Lung (tissue), 12 donors: Measurements from ENCODE around the gene CPEB4. TPM values are rescaled to one million over a fixed set of nuclear protein-coding genes. Genes with fewer than 3 reads are reported as not detected.

ENCODE experiments used
- ATAC-seq: fragments of 200-7000 bp; cut with Tn5 transposase; one replicate; pipeline ENCODE4 v1.9.1; 2020; ENCODE audit warnings: moderate number of reproducible peaks; ENCODE audit not compliant: insufficient read depth, low FRiP score
- DNase-seq, 3 donors: peaks; one replicate each; pipeline ENCODE4 v3.0.0-alpha.2; 2013 to 2017
- H3K27ac ChIP-seq, 2 donors: one replicate each; pipeline ENCODE4 v1.5.1; 2013; ENCODE audit warnings: mild to moderate bottlenecking in 2 of 2, moderate library complexity in 2 of 2, control low read depth in 1 of 2, inconsistent platforms in 1 of 2, low read depth in 1 of 2, low read length in 1 of 2
- H3K27me3 ChIP-seq, 3 donors: one replicate each; pipeline ENCODE4 v1.5.1; 2013; ENCODE audit warnings: low read length in 2 of 3; ENCODE audit not compliant: control insufficient read depth in 3 of 3, insufficient read depth in 3 of 3
- H3K36me3 ChIP-seq, 4 donors: one replicate each; pipeline ENCODE4 v1.5.1; 2013; ENCODE audit warnings: low read length in 4 of 4, mild to moderate bottlenecking in 1 of 4, moderate library complexity in 1 of 4; ENCODE audit not compliant: control insufficient read depth in 4 of 4, insufficient read depth in 4 of 4
- H3K4me1 ChIP-seq, 5 donors: one replicate each; pipeline ENCODE4 v1.5.1; 2013; ENCODE audit warnings: low read length in 5 of 5, mild to moderate bottlenecking in 2 of 5, moderate library complexity in 1 of 5; ENCODE audit not compliant: control insufficient read depth in 5 of 5, insufficient read depth in 5 of 5
- H3K4me3 ChIP-seq: one replicate; pipeline ENCODE4 v1.5.1; 2013; ENCODE audit warnings: mild to moderate bottlenecking, control low read depth, moderate library complexity
- H3K9ac ChIP-seq, 2 donors: one replicate each; pipeline ENCODE4 v1.5.1; 2013; ENCODE audit warnings: low read length in 2 of 2, control low read depth in 1 of 2; ENCODE audit not compliant: insufficient read depth in 1 of 2
- H3K9me3 ChIP-seq, 4 donors: one replicate each; pipeline ENCODE4 v1.5.1; 2013; ENCODE audit warnings: low read length in 3 of 4, mild to moderate bottlenecking in 1 of 4, moderate library complexity in 1 of 4; ENCODE audit not compliant: control insufficient read depth in 4 of 4, insufficient read depth in 3 of 4
- WGBS, 2 donors: extraction: QIAGEN DNeasy Blood & Tissue Kit; methylation state at CpG; one replicate each; pipeline ENCODE4 v1.1.7; 2013; 5-methylcytosine and 5-hydroxymethylcytosine counted together
- polyA plus RNA-seq, 2 donors: library from polyadenylated mRNA; stranded (reverse); fragments of 200-250 nt; gene quantifications; one replicate each; pipeline ENCODE4 v1.2.1, GENCODE V29; 2013
- total RNA-seq, 2 donors: library from RNA; depleted of rRNA in 1 of 2; stranded (reverse); fragments of >200 nt in 1 of 2; gene quantifications; one replicate each; pipeline ENCODE4 v1.2.1, GENCODE V29; 2014 to 2021
- TF ChIP-seq, protein P1 (sequence below): IDR thresholded peaks from 2 replicates; pipeline ENCODE4 v1.5.1; 2012; ENCODE audit warnings: mild to moderate bottlenecking; ENCODE audit errors: control extremely low read depth, extremely low read depth
- donor health status: control.
- donor health status: control.
- donor health status: Bipolar disorder and iron deficiency.
- donor health status: healthy.
- donor health status: DM: yes; HTN: yes; CAD: no.

CPEB4 gene
- total and polyA plus RNA-seq, 4 donors, result 9.1 to 62.2 (median 39.1) TPM

DNA sequence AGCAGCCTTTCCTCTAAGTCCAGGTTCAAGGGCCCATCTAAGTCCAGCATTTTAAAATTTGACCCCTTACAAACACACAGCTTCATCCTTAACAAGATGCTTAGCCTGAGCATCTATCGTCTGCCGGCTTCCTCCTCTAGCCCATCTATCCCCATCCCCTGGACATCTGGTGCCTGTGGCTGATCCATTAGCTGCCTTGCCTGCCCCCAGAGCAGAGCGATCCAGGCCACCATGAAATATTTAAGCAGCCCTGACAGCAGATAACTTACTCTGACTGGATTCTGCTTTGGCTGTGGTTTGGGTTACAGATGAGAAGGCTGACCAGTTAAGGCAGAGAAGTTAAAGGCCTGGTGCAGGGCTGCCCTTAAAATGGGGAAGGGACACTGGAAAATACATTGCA, 30.9 kb upstream of the CPEB4 start:
- DNase-seq, result no peak
- Histone ChIP-seq H3K27me3 (no peaks in the 10 kb centered on the region), H3K4me3 (no peak overlapping the region), H3K9ac (no peak overlapping the region), H3K4me1 (peaks cover 2 to 25% (median 16%) of the 10 kb centered on the region in 5 donors), H3K36me3 (no peaks in the 10 kb centered on the region), H3K27ac (no peak overlapping the region), H3K9me3 (no peaks in the 10 kb centered on the region)
- 97 to 98% methylated on average over 3 of the region's 3 CpGs for WGBS, 2 donors
- ATAC-seq, result no peak
- TF ChIP-seq, protein P1, sequence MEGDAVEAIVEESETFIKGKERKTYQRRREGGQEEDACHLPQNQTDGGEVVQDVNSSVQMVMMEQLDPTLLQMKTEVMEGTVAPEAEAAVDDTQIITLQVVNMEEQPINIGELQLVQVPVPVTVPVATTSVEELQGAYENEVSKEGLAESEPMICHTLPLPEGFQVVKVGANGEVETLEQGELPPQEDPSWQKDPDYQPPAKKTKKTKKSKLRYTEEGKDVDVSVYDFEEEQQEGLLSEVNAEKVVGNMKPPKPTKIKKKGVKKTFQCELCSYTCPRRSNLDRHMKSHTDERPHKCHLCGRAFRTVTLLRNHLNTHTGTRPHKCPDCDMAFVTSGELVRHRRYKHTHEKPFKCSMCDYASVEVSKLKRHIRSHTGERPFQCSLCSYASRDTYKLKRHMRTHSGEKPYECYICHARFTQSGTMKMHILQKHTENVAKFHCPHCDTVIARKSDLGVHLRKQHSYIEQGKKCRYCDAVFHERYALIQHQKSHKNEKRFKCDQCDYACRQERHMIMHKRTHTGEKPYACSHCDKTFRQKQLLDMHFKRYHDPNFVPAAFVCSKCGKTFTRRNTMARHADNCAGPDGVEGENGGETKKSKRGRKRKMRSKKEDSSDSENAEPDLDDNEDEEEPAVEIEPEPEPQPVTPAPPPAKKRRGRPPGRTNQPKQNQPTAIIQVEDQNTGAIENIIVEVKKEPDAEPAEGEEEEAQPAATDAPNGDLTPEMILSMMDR, result no peak

DNA sequence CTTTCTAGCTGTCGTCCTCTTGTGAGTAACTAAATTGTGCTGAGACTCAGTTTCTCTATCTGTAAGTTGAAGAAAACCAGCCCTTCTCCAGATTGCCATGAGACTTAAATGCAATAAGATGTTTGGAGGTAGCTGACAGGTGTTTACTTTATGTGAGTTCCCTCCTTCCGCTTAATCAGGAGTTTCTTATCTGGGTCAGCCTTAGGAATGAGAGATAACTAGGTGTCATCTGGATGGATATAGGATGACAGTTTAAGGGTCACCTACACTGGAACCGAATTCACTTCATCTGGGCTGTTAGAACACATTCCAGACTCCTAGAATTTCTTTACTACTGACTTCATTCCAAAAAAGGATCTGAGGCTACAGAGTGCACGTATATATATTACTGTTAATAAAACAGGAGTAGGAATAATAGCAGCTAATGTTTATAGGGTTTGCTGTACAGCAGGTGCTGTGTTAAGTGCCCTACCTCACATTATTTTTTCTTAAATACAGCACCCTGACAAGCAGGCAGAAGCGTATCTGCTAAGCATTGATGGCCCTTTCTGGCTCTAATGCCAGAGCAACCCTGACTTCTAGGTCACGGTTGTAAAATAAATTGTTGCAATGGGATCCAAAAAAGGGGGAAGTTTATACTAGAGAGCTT, 30.0 kb upstream of the CPEB4 start:
- Histone ChIP-seq H3K9me3 (no peaks in the 10 kb centered on the region), H3K27ac (no peak overlapping the region), H3K4me3 (no peak overlapping the region), H3K9ac (no peak overlapping the region), H3K36me3 (no peaks in the 10 kb centered on the region), H3K4me1 (peaks cover 2 to 25% (median 14%) of the 10 kb centered on the region in 5 donors), H3K27me3 (no peaks in the 10 kb centered on the region)
- whole genome bisulfite sequencing, 2 donors, result 63 to 71% methylated on average over 6 of the region's 6 CpGs
- ATAC-seq, result no peak
- TF ChIP-seq, protein P1, result no peak
- no peak for DNase-seq

DNA sequence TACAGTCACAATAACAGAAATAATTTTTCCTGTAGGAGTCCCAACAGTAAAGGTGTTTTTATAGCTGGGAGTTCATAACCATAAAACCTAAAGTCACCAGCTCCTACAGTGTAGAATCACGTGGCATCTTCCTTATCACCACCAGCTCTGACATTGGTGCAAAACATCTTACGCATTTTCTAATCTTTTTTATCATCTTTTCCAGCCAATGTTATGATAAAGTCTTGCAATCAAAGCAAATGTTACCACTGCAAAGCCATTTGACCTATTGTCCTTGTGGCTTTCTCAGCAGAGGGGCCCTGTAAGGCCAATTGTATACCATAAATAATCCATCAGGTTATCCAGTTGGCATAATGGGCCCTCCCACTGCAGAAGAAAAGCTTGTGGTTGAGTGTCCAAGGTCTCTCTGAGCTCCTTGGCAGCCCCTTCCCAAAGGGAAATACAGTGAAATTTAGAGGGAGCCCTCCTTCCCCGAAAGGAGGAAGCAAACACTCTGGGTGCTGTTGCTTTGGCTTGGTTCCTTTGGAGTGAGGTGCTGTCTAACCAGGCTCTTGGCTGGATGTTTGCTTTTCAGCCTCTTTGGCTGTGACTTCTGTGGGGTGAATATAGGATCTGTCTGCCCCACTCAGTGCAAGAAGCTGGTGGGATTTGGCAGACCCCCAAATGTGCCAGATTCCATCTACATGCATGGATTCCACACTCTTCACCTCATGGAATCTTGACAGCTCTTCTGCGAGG, 29.3 kb upstream of the CPEB4 start:
- Histone ChIP-seq H3K4me3 (no peak overlapping the region), H3K9me3 (no peaks in the 10 kb centered on the region), H3K9ac (no peak overlapping the region), H3K4me1 (peaks cover 2 to 25% (median 14%) of the 10 kb centered on the region in 5 donors), H3K27ac (no peak overlapping the region), H3K36me3 (no peaks in the 10 kb centered on the region), H3K27me3 (no peaks in the 10 kb centered on the region)
- DNase-seq, result no peak
- TF ChIP-seq, protein P1, result no peak
- ATAC-seq, result no peak
- 69 to 74% methylated on average over 4 of the region's 4 CpGs for WGBS, 2 donors
